GM12891 (cell line): ENCODE data around the gene PARD3.

ENCODE experiments used
- DNase-seq: peaks from one replicate; pipeline ENCODE4 v3.0.0; 2011; ENCODE audit warnings: low spot score; ENCODE audit not compliant: insufficient read length
- FAIRE-seq: peaks from 2 replicates; lab custom pipeline; 2011; peaks lifted over from hg19 to GRCh38; lab: Jason Lieb, UNC
- PAX5 ChIP-seq: IDR thresholded peaks from 2 replicates; pipeline ENCODE4 v1.6.1; 2011; ENCODE audit warnings: low read length, moderate library complexity, mild to moderate bottlenecking; ENCODE audit not compliant: insufficient read depth, severe bottlenecking
- POLR2A ChIP-seq: IDR thresholded peaks from 2 replicates; pipeline ENCODE4 v1.6.1; 2011; ENCODE audit warnings: low read depth, low read length, control low read depth
- POLR2AphosphoS5 ChIP-seq: IDR thresholded peaks from 2 replicates; pipeline ENCODE4 v1.6.1; 2011; ENCODE audit warnings: low read depth, low read length, control low read depth
- POU2F2 ChIP-seq: IDR thresholded peaks from 2 replicates; pipeline ENCODE4 v1.6.1; 2011; ENCODE audit warnings: low read depth, mild to moderate bottlenecking, control low read depth, low read length, moderate library complexity
- SPI1 ChIP-seq: IDR thresholded peaks from 2 replicates; pipeline ENCODE4 v1.6.1; 2011; ENCODE audit warnings: low read depth, low read length, control low read depth
- TAF1 ChIP-seq: IDR thresholded peaks from 2 replicates; pipeline ENCODE4 v1.6.1; 2011; ENCODE audit warnings: low read depth, low read length, control low read depth

PARD3 gene

GRCh38 chr10:34196058-34196433 is 619.0 kb downstream of the PARD3 start:
- TF ChIP-seq POLR2A (no peak), POLR2AphosphoS5 (no peak), PAX5 (no peak)
- DNase-seq (no peak), FAIRE-seq (no peak)

GRCh38 chr10:34195364-34196057 is 619.6 kb downstream of the PARD3 start:
- TF ChIP-seq TAF1 (no peak), POU2F2 (no peak), SPI1 (no peak), POLR2AphosphoS5 (no peak), POLR2A (no peak), PAX5 (no peak)
- FAIRE-seq (no peak), DNase-seq (no peak)

GRCh38 chr10:34193931-34194626 is 621.0 kb downstream of the PARD3 start:
- no peak for FAIRE-seq
- TF ChIP-seq PAX5: no peak
- TF ChIP-seq POLR2AphosphoS5: no peak
- no peak for TF ChIP-seq POLR2A
- TF ChIP-seq POU2F2: no peak
- TF ChIP-seq SPI1: no peak
- TF ChIP-seq TAF1: no peak
- DNase-seq: no peak

DNA sequence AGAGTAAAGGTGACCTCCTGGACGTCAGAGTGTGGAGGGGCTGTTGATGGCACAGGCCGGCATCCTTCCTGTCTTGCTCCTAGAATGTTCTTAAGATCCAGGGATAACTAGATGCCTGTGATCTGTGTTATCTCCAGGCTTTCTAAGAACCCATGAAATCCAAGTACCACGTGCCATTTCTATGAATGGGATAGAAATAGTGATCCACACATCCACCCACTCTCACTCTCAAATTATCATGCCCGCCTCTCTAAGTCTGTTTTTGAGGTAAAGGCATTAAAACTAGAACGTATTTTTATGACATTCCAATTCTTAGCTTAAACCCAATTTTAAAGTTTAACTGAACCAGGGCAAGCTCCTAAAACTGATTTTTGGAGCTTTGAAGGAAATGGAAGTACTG is 622.5 kb downstream of the PARD3 start:
- DNase-seq (no peak), FAIRE-seq (no peak)
- TF ChIP-seq POLR2A (no peak), PAX5 (no peak), POU2F2 (no peak), POLR2AphosphoS5 (no peak), TAF1 (no peak), SPI1 (no peak)

- FAIRE-seq: no peak
- TF ChIP-seq SPI1: no peak
- no peak for TF ChIP-seq TAF1
- no peak for TF ChIP-seq PAX5
- TF ChIP-seq POLR2A: no peak
- TF ChIP-seq POU2F2: no peak
- TF ChIP-seq POLR2AphosphoS5: no peak
Measured at GRCh38 chr10:34191406-34191805, 623.7 kb downstream of the PARD3 start.

GRCh38 chr10:34190580-34190979 is 624.5 kb downstream of the PARD3 start:
- no peak for DNase-seq
- TF ChIP-seq POLR2AphosphoS5: no peak
- TF ChIP-seq POLR2A: no peak
- TF ChIP-seq POU2F2: no peak
- no peak for TF ChIP-seq TAF1
- no peak for TF ChIP-seq SPI1
- no peak for TF ChIP-seq PAX5
- FAIRE-seq: no peak

More at GRCh38 chr10:34191406-34191805, 623.7 kb downstream of the PARD3 start:
- DNase-seq: no peak

- DNase-seq (no peak), FAIRE-seq (no peak)
- TF ChIP-seq POLR2A (no peak), PAX5 (no peak), POLR2AphosphoS5 (no peak), TAF1 (no peak), SPI1 (no peak), POU2F2 (no peak)
Measured at GRCh38 chr10:34189830-34190229, 625.3 kb downstream of the PARD3 start.

- DNase-seq: no peak
- no peak for FAIRE-seq
- no peak for TF ChIP-seq SPI1
Measured at GRCh38 chr10:34188221-34188620, 626.9 kb downstream of the PARD3 start.

DNA sequence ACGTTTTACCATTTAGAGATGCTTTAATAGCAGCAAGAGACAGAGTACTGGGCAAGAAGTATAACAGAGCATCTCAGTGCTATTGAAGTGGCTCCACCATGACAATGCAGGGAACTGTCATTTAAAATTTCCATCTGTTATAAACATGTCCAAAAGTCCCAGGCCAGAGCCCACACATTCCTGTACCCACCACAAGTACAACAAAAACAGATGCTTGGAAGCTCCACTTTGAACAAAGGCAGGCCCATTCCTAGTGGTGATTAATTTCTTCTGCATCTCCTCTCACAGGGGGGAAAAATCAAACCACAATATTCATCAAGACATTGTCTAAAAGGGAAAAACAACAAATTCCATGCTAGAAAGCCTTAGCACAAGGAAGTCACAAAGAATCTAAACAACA is 627.9 kb downstream of the PARD3 start:
- FAIRE-seq (no peak), DNase-seq (no peak)
- TF ChIP-seq POLR2AphosphoS5 (no peak), TAF1 (no peak), POLR2A (no peak), SPI1 (no peak), POU2F2 (no peak)

DNA sequence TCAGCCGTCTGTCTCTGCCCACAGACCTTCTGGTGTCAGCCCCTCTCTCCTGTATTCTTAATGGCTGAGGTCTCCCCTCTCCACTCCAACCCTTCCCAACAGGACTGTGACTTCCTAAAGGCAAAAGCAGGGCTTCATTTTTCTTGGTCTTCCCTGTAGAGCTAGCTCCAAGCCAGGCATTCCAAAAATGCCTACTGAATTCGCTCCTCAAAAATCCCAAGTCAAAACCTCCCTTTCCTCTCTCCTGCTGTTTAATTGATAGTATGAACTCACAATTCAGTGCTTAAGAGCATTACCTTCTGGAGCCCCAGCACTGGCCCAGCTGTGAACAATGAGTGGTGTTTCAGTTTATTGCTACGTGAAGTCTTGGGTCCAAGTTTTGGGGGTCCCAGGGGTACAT is 628.4 kb downstream of the PARD3 start:
- no peak for TF ChIP-seq POLR2A
- no peak for TF ChIP-seq POU2F2
- no peak for TF ChIP-seq PAX5
- TF ChIP-seq SPI1: no peak
- no peak for TF ChIP-seq TAF1
- no peak for TF ChIP-seq POLR2AphosphoS5
- no peak for FAIRE-seq
- DNase-seq: no peak
